Measurements from ENCODE around the gene NKX1-1.

DNA sequence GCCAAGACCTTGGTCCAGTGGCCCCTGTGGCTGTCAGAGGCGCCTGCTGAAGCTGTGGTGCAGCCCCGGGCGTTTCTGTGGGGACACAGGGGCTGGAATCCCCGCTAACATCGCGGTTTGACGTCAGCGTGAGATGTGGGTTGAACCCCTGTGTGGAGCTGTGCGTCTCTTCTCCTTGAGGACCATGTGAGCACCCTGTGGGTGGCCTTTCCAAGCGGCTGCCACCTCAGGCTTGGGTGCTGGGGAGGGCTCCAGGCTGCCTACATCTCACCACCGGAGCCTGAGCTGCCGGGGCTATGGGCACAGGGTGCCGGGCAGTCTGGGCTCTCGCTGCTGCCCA, 31.6 kb downstream of the NKX1-1 start:
- TF ChIP-seq POLR2A (IDR thresholded peaks at IDR 0.05): no peak
- TF ChIP-seq, protein P1, sequence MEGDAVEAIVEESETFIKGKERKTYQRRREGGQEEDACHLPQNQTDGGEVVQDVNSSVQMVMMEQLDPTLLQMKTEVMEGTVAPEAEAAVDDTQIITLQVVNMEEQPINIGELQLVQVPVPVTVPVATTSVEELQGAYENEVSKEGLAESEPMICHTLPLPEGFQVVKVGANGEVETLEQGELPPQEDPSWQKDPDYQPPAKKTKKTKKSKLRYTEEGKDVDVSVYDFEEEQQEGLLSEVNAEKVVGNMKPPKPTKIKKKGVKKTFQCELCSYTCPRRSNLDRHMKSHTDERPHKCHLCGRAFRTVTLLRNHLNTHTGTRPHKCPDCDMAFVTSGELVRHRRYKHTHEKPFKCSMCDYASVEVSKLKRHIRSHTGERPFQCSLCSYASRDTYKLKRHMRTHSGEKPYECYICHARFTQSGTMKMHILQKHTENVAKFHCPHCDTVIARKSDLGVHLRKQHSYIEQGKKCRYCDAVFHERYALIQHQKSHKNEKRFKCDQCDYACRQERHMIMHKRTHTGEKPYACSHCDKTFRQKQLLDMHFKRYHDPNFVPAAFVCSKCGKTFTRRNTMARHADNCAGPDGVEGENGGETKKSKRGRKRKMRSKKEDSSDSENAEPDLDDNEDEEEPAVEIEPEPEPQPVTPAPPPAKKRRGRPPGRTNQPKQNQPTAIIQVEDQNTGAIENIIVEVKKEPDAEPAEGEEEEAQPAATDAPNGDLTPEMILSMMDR (IDR thresholded peaks at IDR 0.05): no peak
